Sciatic nerve (tissue), 2 donors: Measurements from ENCODE around the gene GRIA3. TPM values are rescaled to one million over a fixed set of nuclear protein-coding genes. Genes with fewer than 3 reads are reported as not detected.
"Not testable (repeated sequence)": the region's sequence is repeated elsewhere in the genome, so short reads cannot be mapped to it uniquely, and the experiment has no call there.

Source experiments
- ATAC-seq: fragments of 200-7000 bp; cut with Tn5 transposase; one replicate; pipeline ENCODE4 v1.9.1; 2020; ENCODE audit warnings: mild to moderate bottlenecking, moderate library complexity
- DNase-seq: peaks from one replicate; pipeline ENCODE4 v3.0.0-alpha.2; 2020; ENCODE audit warnings: low spot score
- intact Hi-C: fragments of 100-400 bp; cut with DNase I; formaldehyde crosslinking; loops from one replicate; pipeline ENCODE4 v1.14.2; 2022
- total RNA-seq: library from RNA; stranded (reverse); fragmentation: NEBNext Ultra II Directional; extraction: Animal tissue kit (Norgen Biotek cat#: 25700); gene quantifications from one replicate; pipeline ENCODE4 v1.2.1, GENCODE V29; 2021
- donor health status: DM: no; HTN: no; CAD: no.
- donor health status: DM: no; HTN: no; CAD: no.

Gene GRIA3
- total RNA-seq, 1 donor from 2014 or later, result 7.1 TPM

DNA sequence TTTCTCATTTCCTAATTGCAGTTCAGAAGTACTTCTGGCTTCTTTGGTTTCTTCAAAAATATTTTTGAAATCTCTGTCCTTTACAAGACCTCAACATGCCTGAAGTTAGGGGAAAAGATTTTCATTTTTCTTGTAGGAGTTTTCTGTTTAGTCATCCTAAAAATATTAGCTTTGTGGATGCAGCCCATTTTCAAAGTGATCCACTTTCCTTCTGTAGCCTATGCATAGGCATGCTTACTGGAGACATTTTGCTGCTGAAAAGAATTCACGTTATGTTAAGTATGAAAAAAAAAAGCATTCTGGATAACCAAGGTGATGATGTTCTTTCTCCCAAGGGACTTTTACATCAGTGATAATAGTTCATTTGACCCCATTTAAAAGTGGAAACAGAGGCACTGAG, 303.2 kb downstream of the GRIA3 start:
- ATAC-seq, result no peak
- no peak for DNase-seq
- intact Hi-C loops, result no loop called here

- DNase-seq, result no peak
- intact Hi-C loops, result no loop called here
Observed at GRCh38 chrX:123487669-123488068, 303.6 kb downstream of the GRIA3 start.

GRCh38 chrX:123489011-123489410, 304.9 kb downstream of the GRIA3 start:
- intact Hi-C loops, result no loop called here
- DNase-seq (no peak), ATAC-seq (no peak)

More at GRCh38 chrX:123487669-123488068, 303.6 kb downstream of the GRIA3 start:
- ATAC-seq, result no peak

- no peak for ATAC-seq
- no peak for DNase-seq
- intact Hi-C loops, result no loop called here
Observed at GRCh38 chrX:123493857-123494256, 309.8 kb downstream of the GRIA3 start.

GRCh38 chrX:123499787-123500186, 315.7 kb downstream of the GRIA3 start:
- ATAC-seq (no peak), DNase-seq (no peak)
- intact Hi-C loops, result no loop called here

DNA sequence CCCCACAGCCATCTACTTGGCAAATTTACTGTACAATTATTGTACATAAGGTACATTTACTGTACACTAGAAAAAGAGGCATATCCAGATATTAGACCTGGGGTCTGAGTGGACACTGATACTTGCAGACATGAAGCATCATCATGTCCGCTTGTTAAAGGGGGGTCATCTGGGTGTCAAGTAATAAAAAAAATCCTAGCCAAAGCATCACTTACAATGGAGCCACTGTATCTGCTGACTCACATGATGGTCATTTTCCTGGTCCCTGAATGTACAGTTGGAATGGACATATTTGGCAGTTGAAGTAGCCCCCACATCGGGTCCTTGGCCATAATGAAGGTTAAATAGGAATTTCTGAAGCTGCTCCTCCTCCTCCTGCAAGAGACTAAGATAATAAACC, 320.0 kb downstream of the GRIA3 start:
- no peak for DNase-seq
- ATAC-seq, result no peak
- intact Hi-C loops, result no loop called here

DNA sequence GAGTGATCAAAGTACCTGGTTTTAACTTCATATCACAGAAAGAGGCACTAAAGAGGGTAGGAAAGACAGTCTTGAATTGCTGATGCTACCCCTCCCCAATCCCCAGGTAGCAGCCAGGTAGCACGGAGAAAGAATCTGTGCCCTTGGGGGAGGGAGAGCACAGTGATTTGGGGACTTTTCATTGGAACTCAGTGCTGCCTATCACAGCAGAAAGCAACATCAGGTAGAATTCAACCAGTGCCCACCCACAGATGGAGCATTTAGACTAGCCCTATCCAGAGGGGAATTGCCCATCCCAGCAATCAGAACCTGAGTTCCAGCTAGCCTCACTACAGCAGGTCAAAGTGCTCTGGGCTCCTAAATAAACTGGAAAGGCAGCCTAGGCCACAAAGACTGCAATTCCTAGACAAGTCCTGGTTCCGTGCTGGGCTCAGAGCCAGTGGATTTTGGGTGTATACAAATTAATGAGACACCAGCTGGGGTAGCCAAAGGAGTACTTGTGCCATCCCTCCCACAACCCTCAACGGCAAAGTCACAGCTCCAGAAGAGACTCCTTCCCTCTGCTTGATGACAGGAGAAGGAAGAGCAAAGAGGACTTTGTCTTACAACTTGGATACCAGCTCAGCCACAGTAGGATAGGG, 320.7 kb downstream of the GRIA3 start:
- ATAC-seq (no peak), DNase-seq (no peak)
- intact Hi-C loops, result no loop called here

- ATAC-seq (no peak), DNase-seq (no peak)
- intact Hi-C loops, result no loop called here
Observed at GRCh38 chrX:123513585-123514278, 329.7 kb downstream of the GRIA3 start.

DNA sequence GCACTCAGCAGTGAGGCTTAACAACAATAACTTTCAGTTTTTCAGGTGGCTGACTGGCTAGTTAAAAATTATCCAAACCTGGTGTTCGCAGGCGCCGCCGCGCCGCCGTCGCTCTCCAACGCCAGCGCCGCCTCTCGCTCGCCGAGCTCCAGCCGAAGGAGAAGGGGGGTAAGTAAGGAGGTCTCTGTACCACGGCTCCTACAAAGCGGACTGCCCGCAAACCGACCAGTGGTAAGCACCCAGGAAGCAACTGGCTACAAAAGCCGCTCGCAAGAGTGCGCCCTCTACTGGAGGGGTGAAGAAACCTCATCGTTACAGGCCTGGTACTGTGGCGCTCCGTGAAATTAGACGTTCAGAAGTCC, 330.2 kb downstream of the GRIA3 start:
- DNase-seq, ATAC-seq, intact Hi-C loops: not testable (repeated sequence)

- ATAC-seq (no peak), DNase-seq (no peak)
- intact Hi-C loops, result no loop called here
Observed at GRCh38 chrX:123518791-123519190, 334.7 kb downstream of the GRIA3 start.

- intact Hi-C loops, result no loop called here
- no peak for ATAC-seq
- no peak for DNase-seq
Observed at GRCh38 chrX:123525123-123525725, 341.1 kb downstream of the GRIA3 start.

GRCh38 chrX:123530726-123531125, 346.6 kb downstream of the GRIA3 start:
- DNase-seq, intact Hi-C loops, ATAC-seq: not testable (repeated sequence)
